ENCODE measurements around the gene GAL3ST2.
"Not testable (repeated sequence)": the region's sequence is repeated elsewhere in the genome, so short reads cannot be mapped to it uniquely, and the experiment has no call there.

Gene GAL3ST2

DNA sequence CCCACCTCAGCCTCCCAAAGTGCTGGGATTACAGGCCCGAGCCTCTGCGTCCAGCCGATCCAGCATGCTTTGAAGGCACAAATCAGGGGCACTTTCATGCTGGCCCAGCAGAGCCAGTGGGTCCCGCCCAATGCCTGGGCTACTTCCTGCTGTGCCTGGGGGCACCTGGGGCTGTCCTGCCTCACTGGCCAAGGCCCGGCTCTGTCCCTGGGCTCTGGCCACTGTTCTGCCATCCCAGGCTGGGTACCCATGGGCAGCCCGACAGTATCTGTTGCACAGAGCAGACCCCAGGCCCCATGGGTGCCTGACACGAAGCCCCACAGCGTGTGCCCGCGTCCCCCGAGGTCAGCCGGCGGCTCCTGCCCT is 6.8 kb upstream of the GAL3ST2 start:
- no peak for DNase-seq

DNA sequence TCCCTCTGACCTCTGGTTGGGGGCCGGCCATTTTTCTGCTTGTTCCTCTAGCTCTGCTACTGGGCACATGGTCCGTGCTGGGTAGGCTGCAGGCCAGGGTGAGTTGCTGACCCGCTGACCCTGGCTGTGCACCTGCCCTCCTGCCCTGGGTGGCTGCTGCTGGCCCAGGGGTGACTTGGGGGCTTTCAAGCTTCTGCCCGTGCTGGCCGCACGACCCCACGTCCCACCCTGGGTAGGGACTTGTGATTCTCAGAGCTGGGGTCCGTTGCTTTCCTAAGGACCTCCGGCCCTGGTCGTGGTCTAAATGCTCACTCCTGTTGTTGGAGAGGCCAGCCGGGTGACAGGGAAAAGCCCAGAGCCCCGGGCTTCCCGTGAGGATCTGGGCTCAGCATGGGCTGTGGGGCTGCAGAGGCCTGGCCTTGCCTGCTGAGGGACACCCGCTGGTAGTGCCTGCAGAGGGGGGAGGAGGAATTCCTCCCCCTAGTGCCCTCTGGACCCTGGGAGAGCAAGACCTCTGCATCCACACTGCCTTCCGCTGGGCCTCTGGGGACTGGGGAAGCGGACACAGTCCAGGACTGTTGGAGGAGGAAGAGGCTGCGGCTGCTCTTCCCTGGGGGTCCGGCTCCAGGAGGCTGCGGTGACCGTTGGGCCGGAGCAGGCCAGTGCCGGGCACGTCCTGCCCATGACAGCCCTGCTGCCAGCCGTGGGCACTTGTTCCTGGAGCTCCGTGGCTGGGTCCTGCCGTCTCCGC is 6.3 kb upstream of the GAL3ST2 start:
- no peak for DNase-seq

- DNase-seq, result no peak
These were observed 5.7 kb upstream of the GAL3ST2 start for GRCh38 chr2:241770936-241771285.

DNA sequence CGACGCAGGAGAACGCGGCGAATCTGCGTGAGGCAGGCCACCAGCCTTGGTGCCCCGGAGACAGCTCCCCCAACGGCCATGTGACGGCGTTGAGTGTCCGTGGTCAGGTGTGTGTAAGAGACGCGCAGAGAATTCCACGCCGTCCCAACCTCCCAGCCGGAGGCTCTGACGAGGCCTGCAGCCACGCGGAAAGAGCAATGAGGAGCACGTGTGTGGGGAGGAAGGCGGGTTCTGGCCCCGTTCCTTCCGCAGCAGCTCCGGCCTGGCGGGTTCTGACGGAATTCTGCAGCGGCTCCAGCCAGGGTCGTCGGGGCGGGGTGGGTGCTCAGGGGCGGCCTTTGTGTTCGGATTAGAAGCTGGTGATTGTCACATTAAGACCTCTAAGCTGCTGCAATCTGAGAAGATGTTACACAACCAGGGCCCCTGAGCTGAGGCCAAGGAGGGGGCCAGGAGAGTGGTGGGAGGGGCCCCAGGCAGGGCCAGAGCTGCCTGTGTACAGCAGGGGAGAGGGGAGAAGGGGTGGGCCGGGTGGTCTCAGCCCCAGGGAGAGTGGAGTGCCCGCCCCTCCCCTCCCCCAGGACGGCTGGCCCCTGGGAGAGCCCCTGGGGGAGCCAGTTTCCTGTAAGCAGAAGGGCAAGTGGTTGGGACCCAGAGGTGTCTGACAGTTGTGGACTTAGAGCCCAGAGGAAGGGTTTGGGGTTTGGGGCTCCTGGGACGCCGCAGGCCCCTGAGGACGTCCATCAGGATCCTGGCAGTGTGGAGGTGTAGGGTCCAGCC is 5.1 kb upstream of the GAL3ST2 start:
- no peak for DNase-seq

DNA sequence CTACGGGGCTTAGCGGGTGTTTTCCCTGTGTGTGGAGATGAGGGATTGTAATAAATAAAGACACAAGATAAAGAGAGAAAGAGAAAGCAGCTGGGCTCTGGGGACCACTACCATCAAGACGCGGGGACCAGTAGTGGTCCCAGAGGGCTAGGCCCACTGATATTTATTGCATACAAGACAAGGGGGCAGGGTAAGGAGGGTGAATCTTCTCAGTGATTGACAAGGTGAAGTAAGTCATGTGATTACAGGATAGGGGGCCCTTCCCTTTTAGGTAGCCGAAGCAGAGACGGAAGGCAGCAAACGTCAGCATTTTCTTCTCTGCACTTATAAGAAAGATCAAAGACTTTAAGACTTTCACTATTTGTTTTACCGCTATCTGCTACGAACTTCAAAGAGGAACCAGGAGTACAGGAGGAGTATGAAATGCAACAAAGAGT is 4.5 kb upstream of the GAL3ST2 start:
- DNase-seq, result no peak

GRCh38 chr2:241773511-241774418 is 2.9 kb upstream of the GAL3ST2 start:
- DNase-seq, result peak; percentile 63

- peak; percentile 52 for DNase-seq
These were observed 2.0 kb upstream of the GAL3ST2 start for GRCh38 chr2:241774419-241775222.

- DNase-seq, result no peak
These were observed 1.1 kb upstream of the GAL3ST2 start for GRCh38 chr2:241775223-241776177.

DNA sequence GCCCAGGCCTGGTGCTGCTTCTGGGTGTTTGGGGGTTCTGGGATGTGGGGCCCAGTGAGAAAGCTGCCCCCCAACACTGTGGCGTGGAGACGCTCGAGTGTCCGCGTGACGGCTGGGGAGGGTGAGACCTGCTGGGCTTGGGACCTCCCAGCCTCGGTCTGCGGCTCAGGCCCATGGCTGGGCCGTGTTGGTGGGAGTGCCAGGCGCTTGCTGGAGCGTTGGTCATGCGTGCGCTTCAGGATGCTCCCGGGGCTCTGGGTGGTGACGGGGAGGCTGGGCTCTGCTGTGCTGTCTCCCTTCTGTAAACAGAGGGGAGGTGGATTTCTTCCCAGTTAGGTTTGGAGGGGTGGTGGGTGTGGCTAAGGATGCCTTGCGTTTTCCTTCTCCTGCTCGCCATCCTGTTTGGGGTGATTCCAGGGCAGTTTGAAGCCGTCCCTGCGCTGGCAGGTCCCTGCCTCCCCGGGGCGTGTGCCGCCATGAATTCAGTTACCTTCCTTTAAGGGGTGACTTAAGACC is 606 bp downstream of the GAL3ST2 start:
- DNase-seq, result no peak

DNA sequence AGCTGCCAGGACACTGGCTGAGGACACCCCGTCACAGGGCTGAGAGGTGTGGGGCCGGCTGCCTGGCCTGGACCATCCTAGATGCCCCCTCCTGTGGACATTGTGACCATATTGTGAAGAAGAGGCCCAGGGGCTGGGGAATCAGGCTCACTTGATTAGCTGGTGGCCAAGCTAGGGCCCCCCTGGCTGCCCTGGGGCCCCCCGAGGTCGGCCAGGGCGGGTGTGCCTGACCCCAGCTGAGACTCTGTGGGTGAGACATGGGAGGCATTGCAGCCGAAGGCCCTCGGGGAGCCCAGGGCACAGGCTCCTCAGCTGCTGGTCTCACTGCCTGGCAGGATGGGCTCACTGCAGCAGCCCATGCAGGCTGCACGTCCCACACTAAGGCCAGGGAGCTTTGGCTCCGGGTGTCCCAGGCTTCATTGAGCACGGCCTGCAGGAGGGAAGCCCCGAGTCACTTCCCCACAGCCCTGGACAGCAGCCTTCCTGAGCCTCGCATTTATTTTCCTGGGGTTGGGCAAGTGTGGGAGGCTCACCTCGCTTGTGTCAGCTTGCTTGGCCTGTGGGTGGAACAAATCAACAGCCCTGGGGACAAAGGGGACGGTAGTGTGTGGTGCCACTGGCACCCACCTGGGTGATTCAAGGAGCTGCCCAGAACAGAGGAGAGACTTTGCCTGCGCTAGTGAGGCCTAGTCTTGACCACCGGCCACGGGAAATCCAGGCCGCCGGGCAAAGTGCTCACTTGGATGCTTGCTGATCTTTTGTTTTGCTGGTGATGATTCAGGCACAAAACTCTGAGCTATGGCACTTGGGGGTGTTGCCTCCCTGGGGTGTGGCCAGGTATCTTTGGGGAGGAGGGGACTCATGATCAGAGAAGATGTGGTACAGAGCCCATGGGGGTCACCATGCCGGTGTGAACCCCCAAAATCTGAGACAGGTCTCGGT is 1.3 kb downstream of the GAL3ST2 start:
- DNase-seq, result no peak

DNA sequence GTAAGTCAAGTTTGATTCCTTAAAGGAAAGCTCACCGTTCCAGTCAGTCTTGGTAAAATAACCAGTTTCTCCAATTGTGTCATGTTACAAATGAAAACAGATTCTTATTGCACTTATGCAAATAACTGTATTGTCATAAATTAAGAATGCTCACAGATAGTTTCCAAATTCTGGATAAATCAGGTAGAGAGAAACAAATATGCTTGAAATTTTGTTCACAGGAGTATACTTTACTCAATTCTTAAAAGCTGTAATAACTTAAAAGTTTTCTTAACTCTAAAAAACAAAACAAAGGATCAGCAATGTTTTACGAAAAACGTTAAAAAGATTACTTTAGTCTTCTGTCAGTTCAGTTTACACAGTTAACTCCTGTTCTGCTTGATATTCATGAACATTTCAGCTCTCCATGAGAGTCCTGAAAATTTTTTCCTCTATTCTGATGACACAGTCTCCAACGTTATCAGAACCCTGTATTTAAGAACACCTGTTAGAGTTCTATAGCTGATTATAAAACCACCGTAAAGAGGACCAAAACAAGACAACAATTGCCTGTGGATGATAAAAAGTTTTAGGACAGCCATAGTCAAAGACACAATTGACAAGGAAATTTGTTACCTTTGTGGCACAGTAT is 4.4 kb downstream of the GAL3ST2 start:
- no peak for DNase-seq

DNA sequence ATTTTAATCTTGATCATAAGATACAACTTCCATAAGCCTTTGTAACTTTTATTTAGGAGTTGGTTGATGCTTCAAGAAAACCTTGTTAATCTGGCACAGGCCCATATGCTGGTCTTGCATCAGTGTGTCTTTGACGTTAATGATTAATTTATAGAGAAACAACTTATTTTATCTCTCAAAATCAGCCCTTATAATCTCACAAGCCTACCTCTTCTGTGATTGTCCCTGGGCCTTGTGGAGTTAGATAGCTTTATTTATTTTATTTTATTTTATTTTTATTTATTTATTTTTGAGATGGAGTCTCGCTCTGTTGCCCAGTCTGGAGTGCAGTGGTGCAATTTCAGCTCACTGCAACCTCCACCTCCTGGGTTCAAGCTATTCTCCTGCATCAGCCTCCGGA is 5.4 kb downstream of the GAL3ST2 start:
- DNase-seq, result not testable (repeated sequence)

GRCh38 chr2:241788135-241788534 is 11.5 kb downstream of the GAL3ST2 start:
- no peak for DNase-seq

DNA sequence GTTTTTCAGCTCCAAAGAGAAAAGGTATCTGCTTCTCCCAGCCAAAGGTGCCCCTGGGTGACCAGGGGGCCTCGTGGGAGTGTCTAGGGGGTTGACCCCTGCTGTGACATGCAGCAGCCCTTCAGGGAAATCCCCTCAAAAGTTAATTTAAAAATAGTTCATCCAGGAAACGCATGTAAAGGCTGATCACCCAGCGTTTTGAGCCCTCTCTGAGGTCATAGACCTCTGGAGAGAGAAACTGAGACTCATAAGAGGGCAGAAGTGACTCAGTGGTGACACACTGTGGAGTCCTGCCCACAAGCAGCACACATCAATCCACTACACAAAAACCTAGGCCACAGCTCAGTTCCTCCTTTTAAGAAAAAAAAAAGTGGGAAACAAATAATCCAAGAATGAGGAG is 11.9 kb downstream of the GAL3ST2 start:
- no peak for DNase-seq

DNA sequence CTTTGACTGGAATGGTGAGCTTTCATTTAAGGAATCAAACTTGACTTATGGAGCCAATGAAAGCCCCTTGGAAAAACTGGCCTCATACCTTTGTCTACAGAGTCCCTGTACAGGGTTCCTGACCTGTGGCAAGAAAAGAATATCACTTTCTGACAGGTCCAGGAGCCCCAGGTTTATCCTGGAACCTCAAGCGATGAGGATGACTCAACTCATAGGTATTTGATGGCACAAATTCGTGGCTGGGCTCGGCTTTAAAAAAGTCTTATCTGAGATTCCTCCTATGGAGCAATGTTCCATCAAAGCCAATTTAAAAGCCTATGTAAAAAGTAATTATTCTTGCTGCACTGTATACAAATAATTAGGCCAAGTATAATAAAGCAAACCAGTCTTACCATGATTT is 14.8 kb downstream of the GAL3ST2 start:
- DNase-seq, result not testable (repeated sequence)

GRCh38 chr2:241793385-241793784 is 16.8 kb downstream of the GAL3ST2 start:
- DNase-seq, result no peak

DNA sequence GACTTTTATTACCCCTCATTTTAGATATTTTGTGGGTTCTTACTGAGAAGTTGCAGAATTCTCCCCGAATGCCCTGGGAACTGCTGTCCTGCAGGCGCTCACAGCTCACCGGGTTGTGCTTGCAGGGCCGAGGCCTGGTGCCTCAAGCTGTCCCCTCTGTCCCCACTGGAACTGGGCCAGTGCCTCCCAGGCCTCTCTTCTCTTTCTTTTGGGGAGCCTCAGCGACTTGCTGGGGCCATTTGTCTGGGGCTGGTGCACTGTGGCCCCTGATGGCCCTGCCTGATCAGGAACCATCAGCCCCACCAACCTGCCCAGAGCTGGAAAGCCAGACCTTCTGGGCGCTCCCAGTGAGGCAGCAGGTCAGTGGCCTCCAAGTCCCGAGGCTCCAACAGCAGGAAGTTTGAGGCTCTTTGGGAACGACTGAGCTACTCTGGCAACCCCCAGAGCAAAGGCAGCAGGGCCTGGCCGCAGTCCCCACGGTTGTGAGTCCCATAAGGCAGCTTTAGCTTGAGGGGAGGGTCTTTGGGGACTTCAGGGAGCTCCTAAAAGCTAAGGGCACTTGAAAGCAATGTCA is 17.7 kb downstream of the GAL3ST2 start:
- no peak for DNase-seq

DNA sequence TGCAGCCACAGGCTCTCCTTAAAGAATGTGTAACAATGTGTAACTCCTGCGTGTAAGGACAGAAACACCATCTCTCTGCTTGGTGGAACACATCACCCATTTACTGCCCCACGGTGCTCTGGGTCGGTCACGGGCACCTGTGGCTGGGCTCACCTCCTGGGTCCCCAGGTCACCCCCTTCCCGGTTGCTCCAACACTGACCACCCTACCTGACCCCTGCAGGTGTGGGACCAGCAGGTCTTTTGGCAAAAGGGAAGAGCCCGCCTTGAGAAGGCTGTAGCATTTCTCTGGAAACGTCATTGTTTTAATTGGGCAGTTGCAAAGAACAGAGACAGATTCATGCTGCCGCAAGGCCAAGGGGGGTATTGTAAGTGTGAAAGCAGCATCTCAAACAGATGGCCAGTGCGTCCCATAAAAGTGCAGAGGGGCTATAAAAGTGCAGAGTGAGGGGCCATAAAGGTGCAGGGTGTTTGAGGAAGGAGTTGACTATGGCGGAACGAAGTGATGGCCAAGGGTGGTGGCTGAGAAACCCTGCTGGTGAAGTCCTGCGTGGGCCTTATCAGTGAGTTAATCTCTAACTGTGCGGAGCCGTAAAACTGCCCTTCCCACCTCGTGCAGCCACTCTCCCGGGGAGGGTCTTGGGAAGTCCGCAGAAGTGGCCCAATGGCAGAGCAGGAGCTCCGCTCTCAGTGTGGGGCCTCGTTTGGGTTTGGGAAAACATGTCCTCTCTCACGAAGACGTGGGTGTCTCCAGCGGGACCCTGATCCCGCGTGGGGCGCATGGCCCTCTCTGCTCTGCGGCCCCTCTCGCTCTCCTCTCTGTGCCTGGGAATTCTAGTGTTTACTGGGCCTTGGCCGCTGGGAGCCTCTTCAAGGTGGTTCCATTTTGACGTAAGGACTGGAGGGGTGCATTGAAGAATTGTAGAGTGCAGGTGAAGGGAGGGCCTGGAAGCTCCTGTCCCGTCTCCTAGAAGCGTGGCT is 18.7 kb downstream of the GAL3ST2 start:
- no peak for DNase-seq
